ENCODE measurements around the gene MSLN. TPM values are rescaled to one million over a fixed set of nuclear protein-coding genes. Genes with fewer than 3 reads are reported as not detected.

MSLN gene
- total and polyA plus RNA-seq, 2 of the 8 experiments (the other 6 are each of a cell fraction or from before 2014, with no cell fraction given) = 0.28 to 0.50 TPM

DNA sequence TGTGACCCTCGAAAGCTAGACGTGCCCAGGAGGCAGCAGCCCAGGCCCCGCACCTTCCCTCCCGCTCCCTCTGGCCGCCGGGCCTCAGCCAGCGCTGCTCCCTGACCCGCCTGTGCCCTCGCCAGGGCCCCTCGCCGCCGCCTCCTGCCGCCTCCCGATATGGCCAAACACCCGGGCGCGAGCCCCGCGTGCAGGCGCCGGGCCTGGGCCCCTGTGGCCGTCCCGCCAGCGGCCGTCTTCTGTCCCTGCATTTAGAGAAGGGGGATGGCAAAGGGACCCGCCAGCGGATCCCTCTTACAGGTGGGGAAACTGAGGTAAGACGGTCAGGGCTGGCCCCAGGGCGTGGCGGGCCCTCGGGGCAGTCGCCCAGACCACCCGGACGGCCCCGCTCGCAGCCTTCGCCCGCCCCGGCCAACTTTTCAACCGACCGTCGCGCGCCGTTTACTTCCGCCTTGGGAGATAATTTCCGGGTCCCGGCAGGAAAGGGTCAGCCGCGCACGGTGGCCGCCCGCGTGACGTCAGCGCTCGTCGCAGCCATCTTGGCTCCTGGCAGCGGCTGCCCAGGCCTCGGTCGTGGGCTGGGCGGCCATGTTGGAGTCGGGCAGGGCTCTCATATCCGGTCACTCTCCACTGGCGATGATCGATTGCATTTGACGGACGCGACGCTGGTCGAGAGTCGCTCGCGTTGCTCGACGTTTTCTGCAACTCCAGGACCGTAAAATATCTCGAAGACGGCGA, 47.0 kb downstream of the MSLN start:
- Histone ChIP-seq H3K18ac (ENCODE audit: extremely low read depth, low read length) (no peak overlapping the region), H2BK12ac (ENCODE audit: low read depth, low read length) (no peak overlapping the region), H3K56ac (replicated peaks; ENCODE audit: insufficient read length, low read depth, low read length) (no peak overlapping the region), H3K4me1 (replicated peaks in 1 of 4; ENCODE audit: control insufficient read depth in 3 of 4, insufficient read depth in 4 of 4, low read length in 3 of 4) (peaks cover 0 to 4% (median 2%) of the 10 kb centered on the region in 4 experiments; a peak in 6 of 7 replicates), H3K23me2 (ENCODE audit: low read depth, low read length) (no peaks in the 10 kb centered on the region; the same call in 1 of the 2 replicates), H3K79me2 (ENCODE audit: control insufficient read depth in 1 of 2, insufficient read depth in 2 of 2, low read length in 2 of 2) (peaks cover 0 to 5% of the 10 kb centered on the region in 2 experiments; a peak in 1 of 4 replicates), H2BK15ac (ENCODE audit: low read length) (no peak overlapping the region), H3K14ac (ENCODE audit: insufficient read length) (no peak overlapping the region), H4K5ac (ENCODE audit: insufficient read length, low read depth, low read length) (peak overlapping the region; percentile 68), H2AFZ (ENCODE audit: low read length) (0 out of 2 replicates have a peak overlapping the region, but pooled peaks have one; percentile 14), H2AK5ac (ENCODE audit: low read depth, low read length) (no peak overlapping the region), H4K91ac (replicated peaks; ENCODE audit: insufficient read length, low read length) (no peak overlapping the region), H4K20me1 (replicated peaks in 1 of 2; ENCODE audit: control insufficient read depth in 1 of 2, insufficient read depth in 2 of 2, low read length in 2 of 2) (peaks cover 0 to 6% of the 10 kb centered on the region in 2 experiments), H3K23ac (ENCODE audit: insufficient read length) (no peak overlapping the region), H3K36me3 (ENCODE audit: control insufficient read depth in 2 of 4, insufficient read depth in 4 of 4, low read length in 3 of 4) (no peaks in the 10 kb centered on the region), H3K27me3 (replicated peaks in 1 of 4; ENCODE audit: control insufficient read depth in 3 of 4, extremely low read depth in 1 of 4, insufficient read depth in 3 of 4, low read length in 3 of 4) (peaks cover under 1 to 27% (median 19%) of the 10 kb centered on the region in 4 experiments), H3K27ac (ENCODE audit: low read depth, low read length) (peak overlapping the region; percentile 56; the same call in 1 of the 2 replicates), H2BK20ac (ENCODE audit: low read length) (no peak overlapping the region), H3K9me3 (ENCODE audit: insufficient read depth in 2 of 2, low read depth in 1 of 2, low read length in 1 of 2) (no peaks in the 10 kb centered on the region), H2BK5ac (ENCODE audit: low read depth, low read length) (no peak overlapping the region), H2BK120ac (replicated peaks; ENCODE audit: low read depth, low read length) (no peak overlapping the region), H3K4ac (replicated peaks; ENCODE audit: insufficient read length, low read depth, low read length) (peak overlapping the region; percentile 65), H3K79me1 (ENCODE audit: low read depth, low read length) (no peaks in the 10 kb centered on the region), H3K4me2 (ENCODE audit: insufficient read depth in 1 of 2, low read depth in 2 of 2, low read length in 2 of 2) (peak overlapping the region; percentile 70 to 75), H3K4me3 (ENCODE audit: extremely low read depth in 1 of 4, insufficient read depth in 2 of 4, low read depth in 3 of 4, low read length in 4 of 4) (peak overlapping the region; percentile 65 to 79 (median 76)), H3K9ac (replicated peaks in 1 of 4; ENCODE audit: extremely low read depth in 1 of 4, low read depth in 3 of 4, low read length in 3 of 4) (peak overlapping the region; percentile 69 to 73 (median 72)), H4K8ac (ENCODE audit: extremely low read depth, insufficient read depth, low read length) (peak overlapping the region; percentile 93)
- DNase-seq (ENCODE audit: low read depth in 1 of 2, low spot score in 2 of 2) = peak; percentile 76 to 89
- 1% methylated on average over 66 of the region's 80 CpGs; no CpG with 5 or more reads in 1 of the 2 experiments for WGBS, 2 experiments (ENCODE audit: extremely low coverage in 1 of 2, insufficient coverage in 1 of 2, insufficient read length in 1 of 2, insufficient replicate concordance in 2 of 2, low coverage in 1 of 2, low lambda C conversion rate in 2 of 2, missing lambda C conversion rate in 1 of 2)
- peak; percentile 57 for FAIRE-seq
- ChIA-PET POLR2A (ENCODE audit: partially characterized antibody) (interaction anchor here (0.6 to 1.5 kb wide), 4 partner anchors 12 to 240 kb away, joined by 3 to 6 read pairs (median 4); partner anchors contain the start of gene ANTKMT), CTCF (ENCODE audit: partially characterized antibody) (interaction anchor here (0.7 to 0.8 kb wide), 2 partner anchors 21 to 121 kb away, joined by 3 to 4 read pairs; no protein-coding TSS in a partner anchor)
- TF ChIP-seq NANOG (IDR thresholded peaks at IDR 0.05; ENCODE audit: insufficient read depth, low read depth, low read length, poor library complexity, severe bottlenecking) (no peak), ASH2L (IDR thresholded peaks at IDR 0.05; ENCODE audit: low read length) (peak; percentile 63), YY1 (IDR thresholded peaks at IDR 0.05; ENCODE audit: low read depth, low read length) (peak; percentile 100), SRF (IDR thresholded peaks at IDR 0.05; ENCODE audit: low read depth, low read length) (peak; percentile 55), SIX5 (IDR thresholded peaks at IDR 0.05; ENCODE audit: low read depth, low read length) (peak; percentile 61; the same call in 1 of the 2 replicates), HDAC2 (IDR thresholded peaks at IDR 0.05; ENCODE audit: borderline replicate concordance in 1 of 2, low read depth in 2 of 2, low read length in 2 of 2) (0 out of 4 replicates have a peak, but pooled peaks of 1 of the 2 experiments have one; percentile 27), JUN (IDR thresholded peaks at IDR 0.05; ENCODE audit: low read depth, low read length) (no peak), CHD2 (IDR thresholded peaks at IDR 0.05; ENCODE audit: low read length) (peak; percentile 19; the same call in 1 of the 2 replicates), BCL11A (IDR thresholded peaks at IDR 0.05; ENCODE audit: low read depth in 2 of 2, low read length in 2 of 2) (no peak), CREB1 (IDR thresholded peaks at IDR 0.05) (peak; percentile 97), EGR1 (IDR thresholded peaks at IDR 0.05; ENCODE audit: borderline replicate concordance, low read depth, low read length) (peak; percentile 77), TAF7 (optimal IDR thresholded peaks at IDR 0.05; ENCODE audit: borderline replicate concordance, low read depth, low read length) (peak; percentile 56)
